ENCODE measurements around the gene DRICH1. TPM values are rescaled to one million over a fixed set of nuclear protein-coding genes. Genes with fewer than 3 reads are reported as not detected.

Gene DRICH1
- total RNA-seq, 3 donors from 2014 or later: 0.65 to 1.9 (median 0.85) TPM

- no peak for DNase-seq
- intact Hi-C loops (cut with DNase I, micrococcal nuclease): no loop called here
- H3K4me1 ChIP-seq (ENCODE audit: low read depth): no peaks in the 10 kb centered on the region
Measured at GRCh38 chr22:23571486-23571885, 60.6 kb downstream of the DRICH1 start.

GRCh38 chr22:23570681-23571080, 61.4 kb downstream of the DRICH1 start:
- Histone ChIP-seq H3K4me1 (ENCODE audit: low read depth) (peaks cover 5% of the 10 kb centered on the region), H3K9me3 (no peaks in the 10 kb centered on the region), H3K36me3 (ENCODE audit: low read depth) (no peaks in the 10 kb centered on the region), H3K4me3 (no peak overlapping the region)
- ATAC-seq (no peak), DNase-seq (peak in 1 of 3 donors; percentile 23)
- no peak for TF ChIP-seq CTCF (IDR thresholded peaks at IDR 0.05)
- intact Hi-C loops (cut with DNase I, micrococcal nuclease): no loop called here

More at GRCh38 chr22:23571486-23571885, 60.6 kb downstream of the DRICH1 start:
- no peak for TF ChIP-seq CTCF (IDR thresholded peaks at IDR 0.05)
- ATAC-seq: no peak
- Histone ChIP-seq H3K4me3 (no peak overlapping the region), H3K9me3 (no peaks in the 10 kb centered on the region), H3K36me3 (ENCODE audit: low read depth) (no peaks in the 10 kb centered on the region)

- intact Hi-C loops (cut with DNase I, micrococcal nuclease): no loop called here
- ATAC-seq (no peak), DNase-seq (no peak)
- Histone ChIP-seq H3K9me3 (no peaks in the 10 kb centered on the region), H3K4me1 (ENCODE audit: low read depth) (peaks cover 9% of the 10 kb centered on the region), H3K4me3 (no peak overlapping the region), H3K36me3 (ENCODE audit: low read depth) (no peaks in the 10 kb centered on the region)
- no peak for TF ChIP-seq CTCF (IDR thresholded peaks at IDR 0.05)
Measured at GRCh38 chr22:23569716-23570115, 62.4 kb downstream of the DRICH1 start.

GRCh38 chr22:23569291-23569690, 62.8 kb downstream of the DRICH1 start:
- Histone ChIP-seq H3K4me1 (ENCODE audit: low read depth) (peaks cover 9% of the 10 kb centered on the region), H3K36me3 (ENCODE audit: low read depth) (no peaks in the 10 kb centered on the region), H3K9me3 (no peaks in the 10 kb centered on the region), H3K4me3 (no peak overlapping the region)
- intact Hi-C loops (cut with DNase I, micrococcal nuclease): no loop called here
- ATAC-seq (no peak), DNase-seq (no peak)
- TF ChIP-seq CTCF (IDR thresholded peaks at IDR 0.05): no peak

GRCh38 chr22:23566705-23567475, 65.2 kb downstream of the DRICH1 start:
- no peak for DNase-seq

More at GRCh38 chr22:23566705-23567475, 65.2 kb downstream of the DRICH1 start:
- peaks cover 9% of the 10 kb centered on the region for H3K4me1 ChIP-seq (ENCODE audit: low read depth)
- no peaks in the 10 kb centered on the region for H3K9me3 ChIP-seq
- no peak for ATAC-seq
- intact Hi-C loops (cut with DNase I, micrococcal nuclease): no loop called here
- no peaks in the 10 kb centered on the region for H3K36me3 ChIP-seq (ENCODE audit: low read depth)
- no peak for TF ChIP-seq CTCF (IDR thresholded peaks at IDR 0.05)
- no peak overlapping the region for H3K4me3 ChIP-seq
